Activated naive CD8-positive, alpha-beta T cell treated with anti-CD3 and anti-CD28 coated beads for 36 hours (primary cell): Measurements from ENCODE around the gene FOXN4. TPM values are rescaled to one million over a fixed set of nuclear protein-coding genes. Genes with fewer than 3 reads are reported as not detected.

Experiments used
- DNase-seq: peaks from one replicate; pipeline ENCODE4 v3.0.0; 2021
- H3K27ac Mint-ChIP-seq: one replicate; pipeline ENCODE4 v1.8.0; 2022; ENCODE audit warnings: mild to moderate bottlenecking, moderate library complexity, mixed read lengths
- H3K27me3 Mint-ChIP-seq: one replicate; pipeline ENCODE4 v1.8.0; 2022; ENCODE audit warnings: mild to moderate bottlenecking, mixed read lengths
- H3K36me3 Mint-ChIP-seq: one replicate; pipeline ENCODE4 v1.8.0; 2021; ENCODE audit warnings: mild to moderate bottlenecking, mixed read lengths
- H3K4me1 Mint-ChIP-seq: one replicate; pipeline ENCODE4 v1.8.0; 2021; ENCODE audit warnings: mixed read lengths
- H3K4me3 Mint-ChIP-seq: one replicate; pipeline ENCODE4 v1.8.0; 2022; ENCODE audit warnings: mild to moderate bottlenecking, moderate library complexity, mixed read lengths
- H3K9me3 Mint-ChIP-seq: one replicate; pipeline ENCODE4 v1.8.0; 2022; ENCODE audit warnings: mixed read lengths
- total RNA-seq, 2 experiments: library from RNA; stranded (reverse); gene quantifications; one replicate each; pipeline ENCODE4 v1.2.3, GENCODE V29; 2021

The FOXN4 gene
- total RNA-seq, 2 experiments from 2014 or later = not detected

GRCh38 chr12:109263439-109263838, 45.6 kb downstream of the FOXN4 start:
- Mint-ChIP-seq H3K27ac (no peak overlapping the region), H3K9me3 (peaks cover 2% of the 10 kb centered on the region), H3K36me3 (peaks cover 24% of the 10 kb centered on the region), H3K4me3 (no peak overlapping the region), H3K4me1 (no peaks in the 10 kb centered on the region), H3K27me3 (no peaks in the 10 kb centered on the region)
- DNase-seq = no peak

GRCh38 chr12:109261939-109262338, 47.1 kb downstream of the FOXN4 start:
- no peaks in the 10 kb centered on the region for H3K4me1 Mint-ChIP-seq
- DNase-seq = no peak
- H3K27me3 Mint-ChIP-seq = no peaks in the 10 kb centered on the region
- peaks cover 2% of the 10 kb centered on the region for H3K9me3 Mint-ChIP-seq
- no peak overlapping the region for H3K27ac Mint-ChIP-seq
- peaks cover 26% of the 10 kb centered on the region for H3K36me3 Mint-ChIP-seq
- H3K4me3 Mint-ChIP-seq = no peak overlapping the region

DNA sequence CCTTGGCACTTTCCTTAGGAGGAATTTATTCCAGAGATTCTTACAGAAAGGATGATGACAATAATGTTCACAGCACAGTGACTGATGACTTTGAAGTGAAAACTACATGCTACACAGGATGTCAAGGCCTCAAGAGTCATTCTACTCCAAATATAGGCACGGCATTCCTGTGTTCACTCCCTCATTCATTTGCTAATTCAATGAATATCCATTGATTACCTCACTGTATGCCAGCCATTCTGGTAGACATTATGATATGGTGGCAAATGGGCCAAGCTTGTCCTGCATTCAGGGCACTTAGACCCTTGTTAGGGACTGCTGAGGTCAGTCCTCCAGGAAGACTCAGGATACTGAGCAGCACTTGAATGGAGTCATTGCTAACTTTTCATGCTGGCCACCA, 48.0 kb downstream of the FOXN4 start:
- H3K27me3 Mint-ChIP-seq = no peaks in the 10 kb centered on the region
- H3K36me3 Mint-ChIP-seq = peaks cover 26% of the 10 kb centered on the region
- no peak overlapping the region for H3K4me3 Mint-ChIP-seq
- DNase-seq = no peak
- H3K9me3 Mint-ChIP-seq = peaks cover 2% of the 10 kb centered on the region
- no peak overlapping the region for H3K27ac Mint-ChIP-seq
- no peaks in the 10 kb centered on the region for H3K4me1 Mint-ChIP-seq

DNA sequence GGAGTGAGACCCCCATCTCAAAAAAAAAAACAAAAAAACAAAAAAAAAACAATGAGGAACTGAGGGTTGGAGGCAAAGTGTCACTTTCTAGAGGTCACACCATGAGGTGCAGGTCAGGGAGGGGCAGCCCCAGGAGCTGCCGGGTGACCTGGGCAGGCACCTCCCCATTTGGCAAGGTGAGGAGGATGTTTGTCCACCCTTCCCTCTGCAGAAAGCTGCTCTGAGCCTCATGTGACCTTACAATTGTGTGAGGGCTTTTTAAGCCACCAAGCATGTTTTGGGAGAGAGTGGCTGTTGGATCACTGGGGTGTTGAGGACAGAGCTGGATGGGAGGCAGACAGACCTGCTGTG, 49.6 kb downstream of the FOXN4 start:
- Mint-ChIP-seq H3K27me3 (no peaks in the 10 kb centered on the region), H3K9me3 (peaks cover 2% of the 10 kb centered on the region), H3K4me3 (no peak overlapping the region), H3K4me1 (no peaks in the 10 kb centered on the region), H3K27ac (no peak overlapping the region), H3K36me3 (peaks cover 24% of the 10 kb centered on the region)
- no peak for DNase-seq

- peaks cover 24% of the 10 kb centered on the region for H3K36me3 Mint-ChIP-seq
- no peak overlapping the region for H3K27ac Mint-ChIP-seq
- H3K4me1 Mint-ChIP-seq = no peaks in the 10 kb centered on the region
- H3K4me3 Mint-ChIP-seq = no peak overlapping the region
- DNase-seq = no peak
- H3K9me3 Mint-ChIP-seq = peaks cover 6% of the 10 kb centered on the region
- H3K27me3 Mint-ChIP-seq = no peaks in the 10 kb centered on the region
These were observed 50.2 kb downstream of the FOXN4 start for GRCh38 chr12:109258607-109259544.

DNA sequence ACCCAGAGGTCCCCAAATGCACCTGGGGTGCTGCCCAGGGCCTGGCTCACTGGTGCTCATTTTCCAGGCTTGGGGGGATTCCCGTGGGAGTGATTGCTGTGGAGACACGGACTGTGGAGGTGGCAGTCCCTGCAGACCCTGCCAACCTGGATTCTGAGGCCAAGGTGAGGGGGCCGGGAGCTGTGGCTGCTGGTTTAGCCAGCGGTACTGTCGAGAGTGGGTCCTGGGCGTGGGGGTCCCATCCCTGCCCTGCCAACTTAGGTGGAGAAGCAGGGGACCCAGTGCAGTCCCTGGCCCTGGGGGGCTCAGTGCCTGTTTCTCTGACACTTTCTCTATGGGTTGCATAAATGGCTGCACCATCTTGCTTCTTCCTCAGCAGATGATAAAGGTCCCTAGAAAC, 50.9 kb downstream of the FOXN4 start:
- Mint-ChIP-seq H3K4me1 (no peaks in the 10 kb centered on the region), H3K27ac (no peak overlapping the region), H3K9me3 (peaks cover 7% of the 10 kb centered on the region), H3K27me3 (no peaks in the 10 kb centered on the region), H3K36me3 (peaks cover 23% of the 10 kb centered on the region), H3K4me3 (no peak overlapping the region)
- DNase-seq = no peak

DNA sequence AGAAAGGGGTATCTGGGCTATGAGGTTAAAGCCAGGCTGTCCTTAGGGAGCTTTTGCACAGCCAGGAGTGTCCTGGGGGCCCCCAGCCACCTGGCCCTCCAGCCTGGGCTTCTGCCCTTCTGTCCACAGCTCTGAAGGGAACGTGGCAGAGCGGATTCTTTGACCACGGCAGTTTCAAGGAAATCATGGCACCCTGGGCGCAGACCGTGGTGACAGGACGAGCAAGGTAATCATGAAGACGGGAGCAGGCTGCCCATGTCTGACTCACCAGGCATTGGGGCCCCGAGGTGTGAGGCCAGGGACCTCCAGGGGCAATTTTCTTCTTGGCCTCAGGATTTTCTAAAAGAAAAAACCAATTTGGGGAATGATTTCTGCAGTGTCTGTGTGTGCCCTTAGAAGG, 53.1 kb downstream of the FOXN4 start:
- Mint-ChIP-seq H3K27ac (no peak overlapping the region), H3K4me3 (no peak overlapping the region), H3K4me1 (no peaks in the 10 kb centered on the region), H3K36me3 (peaks cover 27% of the 10 kb centered on the region), H3K9me3 (peaks cover 7% of the 10 kb centered on the region), H3K27me3 (no peaks in the 10 kb centered on the region)
- DNase-seq = no peak

DNA sequence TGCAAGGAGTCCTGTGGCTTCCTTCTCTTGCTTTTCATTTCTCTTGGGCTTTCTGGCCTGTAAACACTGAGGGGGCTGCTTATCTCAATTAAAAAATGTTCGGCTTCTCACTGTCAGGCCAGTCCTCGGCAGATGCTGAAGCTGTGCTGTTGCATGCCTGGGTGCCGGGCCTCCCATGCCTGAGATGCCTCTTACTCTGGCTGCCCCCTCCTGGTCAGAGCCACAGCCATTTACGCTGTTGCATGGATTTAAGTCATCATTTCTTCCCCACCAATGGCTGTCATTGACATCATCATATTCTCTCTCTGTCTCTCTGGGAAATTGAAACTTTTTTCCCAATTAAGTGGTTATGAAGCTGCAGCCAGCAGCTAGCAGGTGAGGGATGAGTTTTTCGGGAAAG, 53.7 kb downstream of the FOXN4 start:
- Mint-ChIP-seq H3K9me3 (peaks cover 7% of the 10 kb centered on the region), H3K4me3 (no peak overlapping the region), H3K36me3 (peaks cover 31% of the 10 kb centered on the region), H3K27ac (no peak overlapping the region), H3K27me3 (no peaks in the 10 kb centered on the region), H3K4me1 (peaks cover 3% of the 10 kb centered on the region)
- DNase-seq = no peak

GRCh38 chr12:109253913-109254544, 55.1 kb downstream of the FOXN4 start:
- no peaks in the 10 kb centered on the region for H3K27me3 Mint-ChIP-seq
- H3K27ac Mint-ChIP-seq = no peak overlapping the region
- H3K4me3 Mint-ChIP-seq = no peak overlapping the region
- no peak for DNase-seq
- peaks cover 35% of the 10 kb centered on the region for H3K36me3 Mint-ChIP-seq
- peaks cover 6% of the 10 kb centered on the region for H3K4me1 Mint-ChIP-seq
- H3K9me3 Mint-ChIP-seq = peaks cover 7% of the 10 kb centered on the region

- Mint-ChIP-seq H3K9me3 (peaks cover 7% of the 10 kb centered on the region), H3K4me3 (no peak overlapping the region), H3K36me3 (peaks cover 35% of the 10 kb centered on the region), H3K27me3 (no peaks in the 10 kb centered on the region), H3K4me1 (peaks cover 6% of the 10 kb centered on the region), H3K27ac (no peak overlapping the region)
- no peak for DNase-seq
These were observed 56.3 kb downstream of the FOXN4 start for GRCh38 chr12:109252799-109253198.

- peaks cover 7% of the 10 kb centered on the region for H3K9me3 Mint-ChIP-seq
- H3K4me1 Mint-ChIP-seq = peaks cover 6% of the 10 kb centered on the region
- H3K4me3 Mint-ChIP-seq = no peak overlapping the region
- H3K36me3 Mint-ChIP-seq = peaks cover 37% of the 10 kb centered on the region
- no peak overlapping the region for H3K27ac Mint-ChIP-seq
- no peaks in the 10 kb centered on the region for H3K27me3 Mint-ChIP-seq
- no peak for DNase-seq
These were observed 58.6 kb downstream of the FOXN4 start for GRCh38 chr12:109250523-109250922.

GRCh38 chr12:109247831-109248654, 61.0 kb downstream of the FOXN4 start:
- H3K27ac Mint-ChIP-seq = no peak overlapping the region
- no peak for DNase-seq
- peaks cover 6% of the 10 kb centered on the region for H3K4me1 Mint-ChIP-seq
- no peaks in the 10 kb centered on the region for H3K9me3 Mint-ChIP-seq
- no peaks in the 10 kb centered on the region for H3K27me3 Mint-ChIP-seq
- H3K4me3 Mint-ChIP-seq = no peak overlapping the region
- H3K36me3 Mint-ChIP-seq = peaks cover 24% of the 10 kb centered on the region

DNA sequence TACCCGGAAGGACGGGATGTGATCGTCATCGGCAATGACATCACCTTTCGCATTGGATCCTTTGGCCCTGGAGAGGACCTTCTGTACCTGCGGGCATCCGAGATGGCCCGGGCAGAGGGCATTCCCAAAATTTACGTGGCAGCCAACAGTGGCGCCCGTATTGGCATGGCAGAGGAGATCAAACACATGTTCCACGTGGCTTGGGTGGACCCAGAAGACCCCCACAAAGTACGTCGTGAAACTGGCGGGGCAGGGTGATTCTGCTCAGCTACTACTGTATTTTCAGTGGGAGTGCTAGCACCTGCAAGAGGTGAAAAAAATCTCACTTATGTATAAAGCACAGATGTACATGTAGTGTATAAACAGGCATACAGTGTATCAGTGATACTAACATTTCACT, 62.9 kb downstream of the FOXN4 start:
- H3K36me3 Mint-ChIP-seq = peaks cover 11% of the 10 kb centered on the region
- no peak for DNase-seq
- no peak overlapping the region for H3K27ac Mint-ChIP-seq
- no peaks in the 10 kb centered on the region for H3K9me3 Mint-ChIP-seq
- H3K4me1 Mint-ChIP-seq = peaks cover 6% of the 10 kb centered on the region
- no peak overlapping the region for H3K4me3 Mint-ChIP-seq
- H3K27me3 Mint-ChIP-seq = no peaks in the 10 kb centered on the region

GRCh38 chr12:109244073-109244472, 65.0 kb downstream of the FOXN4 start:
- Mint-ChIP-seq H3K27ac (no peak overlapping the region), H3K36me3 (peaks cover 4% of the 10 kb centered on the region), H3K27me3 (no peaks in the 10 kb centered on the region)

GRCh38 chr12:109241936-109242335, 67.1 kb downstream of the FOXN4 start:
- peaks cover 5% of the 10 kb centered on the region for H3K4me1 Mint-ChIP-seq
- H3K27me3 Mint-ChIP-seq = no peaks in the 10 kb centered on the region
- H3K36me3 Mint-ChIP-seq = peaks cover 3% of the 10 kb centered on the region
- H3K4me3 Mint-ChIP-seq = no peak overlapping the region
- no peak overlapping the region for H3K27ac Mint-ChIP-seq
- DNase-seq = no peak
- H3K9me3 Mint-ChIP-seq = no peaks in the 10 kb centered on the region

More at GRCh38 chr12:109244073-109244472, 65.0 kb downstream of the FOXN4 start:
- no peak overlapping the region for H3K4me3 Mint-ChIP-seq
- peaks cover 4% of the 10 kb centered on the region for H3K4me1 Mint-ChIP-seq
- no peaks in the 10 kb centered on the region for H3K9me3 Mint-ChIP-seq
- DNase-seq = no peak
